GM23248 (cell line): ENCODE measurements around the gene AGO3. TPM values are rescaled to one million over a fixed set of nuclear protein-coding genes. Genes with fewer than 3 reads are reported as not detected.
"Not testable (repeated sequence)": the region's sequence is repeated elsewhere in the genome, so short reads cannot be mapped to it uniquely, and the experiment has no call there.

Source experiments
- DNase-seq: peaks from one replicate; pipeline ENCODE4 v3.0.0-alpha.2; 2015
- H2AFZ ChIP-seq: fragments of 200-600 bp; sonication (generic); 2 replicates; pipeline ENCODE4 v1.6.1; 2016; ENCODE audit warnings: antibody characterized with exemption
- H3F3A ChIP-seq: fragments of 200-600 bp; sonication (generic); 2 replicates; pipeline ENCODE4 v1.6.1; 2016; ENCODE audit warnings: mild to moderate bottlenecking, antibody characterized with exemption, mixed run types; ENCODE audit not compliant: insufficient read depth
- H3K27ac ChIP-seq: fragments of 200-600 bp; sonication (generic); 2 replicates; pipeline ENCODE4 v1.5.1; 2016; ENCODE audit warnings: mild to moderate bottlenecking
- H3K27me3 ChIP-seq: fragments of 200-600 bp; sonication (generic); replicated peaks from 2 replicates; pipeline ENCODE4 v1.6.1; 2016; ENCODE audit warnings: mild to moderate bottlenecking; ENCODE audit not compliant: insufficient read depth
- H3K36me3 ChIP-seq: fragments of 200-600 bp; sonication (generic); 2 replicates; pipeline ENCODE4 v1.6.1; 2016; ENCODE audit warnings: low read depth, mild to moderate bottlenecking
- H3K4me1 ChIP-seq: fragments of 200-600 bp; sonication (generic); 2 replicates; pipeline ENCODE4 v1.6.1; 2016; ENCODE audit warnings: mild to moderate bottlenecking; ENCODE audit not compliant: insufficient read depth
- H3K4me2 ChIP-seq: fragments of 200-600 bp; sonication (generic); one replicate; pipeline ENCODE4 v1.6.1; 2016; ENCODE audit warnings: mild to moderate bottlenecking; ENCODE audit not compliant: unreplicated experiment
- H3K4me3 ChIP-seq: fragments of 200-600 bp; sonication (generic); 2 replicates; pipeline ENCODE4 v1.5.1; 2016; ENCODE audit warnings: mild to moderate bottlenecking
- H3K79me2 ChIP-seq: fragments of 200-600 bp; sonication (generic); 2 replicates; pipeline ENCODE4 v1.6.1; 2016; ENCODE audit warnings: mild to moderate bottlenecking; ENCODE audit not compliant: insufficient read depth
- H3K9ac ChIP-seq: fragments of 200-600 bp; sonication (generic); 2 replicates; pipeline ENCODE4 v1.6.1; 2016; ENCODE audit warnings: mild to moderate bottlenecking
- H3K9me2 ChIP-seq: fragments of 200-600 bp; sonication (generic); 2 replicates; pipeline ENCODE4 v1.6.1; 2016; ENCODE audit warnings: mixed run types, mild to moderate bottlenecking, moderate library complexity; ENCODE audit not compliant: insufficient read depth
- H3K9me3 ChIP-seq: fragments of 200-600 bp; sonication (generic); one replicate; pipeline ENCODE4 v1.6.1; 2017; ENCODE audit warnings: low read depth
- H4K20me1 ChIP-seq: fragments of 200-600 bp; sonication (generic); 2 replicates; pipeline ENCODE4 v1.6.0; 2016; ENCODE audit not compliant: insufficient read depth
- EZH2 ChIP-seq: fragments of 200-600 bp; sonication (generic); IDR thresholded peaks from 2 replicates; pipeline ENCODE4 v1.6.1; 2018; ENCODE audit warnings: antibody characterized with exemption, mild to moderate bottlenecking; ENCODE audit not compliant: insufficient read depth, poor library complexity, severe bottlenecking
- EZH2phosphoT487 ChIP-seq: fragments of 200-600 bp; sonication (generic); IDR thresholded peaks from 2 replicates; pipeline ENCODE4 v1.6.1; 2018; ENCODE audit warnings: antibody characterized with exemption, moderate library complexity, mild to moderate bottlenecking, low read depth; ENCODE audit not compliant: insufficient read depth
- WGBS, 2 experiments: methylation state at CpG; one replicate each; pipeline ENCODE4 v1.1.6; 2015 to 2017; ENCODE audit warnings: low lambda C conversion rate in 2 of 2, low coverage in 1 of 2; ENCODE audit errors: missing lambda C conversion rate in 2 of 2; 5-methylcytosine and 5-hydroxymethylcytosine counted together
- in situ Hi-C: fragments of 300-500 bp; cut with MboI; formaldehyde crosslinking; loops from 2 replicates; pipeline ENCODE4 v1.15.0; 2020
- polyA plus RNA-seq: library from polyadenylated mRNA; unstranded; fragments of >200 nt; fragmentation: Nextera tagmentation; extraction: Ambion mirVana; gene quantifications from 2 replicates; pipeline ENCODE4 v1.2.1, GENCODE V29; 2016
- total RNA-seq: library from RNA; depleted of rRNA; stranded (reverse); fragments of >200 nt; shearing (Covaris generic); gene quantifications from 2 replicates; pipeline ENCODE4 v1.2.3, GENCODE V29; 2014

Gene AGO3
- total and polyA plus RNA-seq, 2 experiments from 2014 or later = 7.9 to 14.2 TPM

GRCh38 chr1:35947547-35947946 is 16.6 kb downstream of the AGO3 start:
- no peak for TF ChIP-seq EZH2phosphoT487
- TF ChIP-seq EZH2 = no peak
- Histone ChIP-seq H3K4me1 (no peaks in the 10 kb centered on the region), H3K9me2 (no peaks in the 10 kb centered on the region), H3K27ac (no peak overlapping the region), H2AFZ (no peak overlapping the region), H4K20me1 (no peaks in the 10 kb centered on the region), H3K79me2 (peaks cover 95% of the 10 kb centered on the region), H3K36me3 (no peaks in the 10 kb centered on the region), H3K9ac (no peak overlapping the region), H3K4me2 (no peak overlapping the region), H3K27me3 (no peaks in the 10 kb centered on the region), H3K4me3 (no peak overlapping the region), H3K9me3 (no peaks in the 10 kb centered on the region), H3F3A (no peaks in the 10 kb centered on the region)
- DNase-seq = no peak
- in situ Hi-C loops = no loop called here
- WGBS, 2 experiments = 98 to 100% methylated on average over 2 of the region's 2 CpGs

DNA sequence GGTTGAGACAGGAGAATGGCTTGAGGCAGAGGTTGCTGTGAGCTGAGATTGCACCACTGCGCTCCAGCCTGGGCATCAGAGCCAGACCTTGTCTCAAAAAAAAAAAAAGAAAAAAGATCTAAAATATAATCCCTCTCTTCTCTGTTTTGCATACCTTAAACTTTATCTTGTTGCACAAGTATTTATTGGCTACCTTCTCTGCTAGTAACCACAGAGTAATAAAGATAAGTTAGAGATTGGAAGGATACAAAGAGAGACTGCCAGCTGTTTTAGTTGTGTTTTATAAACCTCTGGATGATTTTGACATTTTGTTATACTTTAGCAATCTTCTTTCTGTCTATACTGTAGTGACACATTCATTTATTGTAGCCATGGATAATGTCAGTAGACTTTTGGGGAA is 27.7 kb downstream of the AGO3 start:
- 94 to 95% methylated on average over 1 of the region's 1 CpG for WGBS, 2 experiments
- Histone ChIP-seq H3K9me3 (no peaks in the 10 kb centered on the region), H2AFZ (no peak overlapping the region), H3K4me3 (no peak overlapping the region), H3K4me1 (no peaks in the 10 kb centered on the region), H3K4me2 (no peak overlapping the region), H4K20me1 (no peaks in the 10 kb centered on the region; the same call in 1 of the 2 replicates), H3F3A (no peaks in the 10 kb centered on the region), H3K79me2 (peaks cover 96% of the 10 kb centered on the region), H3K9me2 (no peaks in the 10 kb centered on the region), H3K36me3 (0 out of 2 replicates have a peak, but pooled peaks cover 5% of the 10 kb centered on the region), H3K9ac (no peak overlapping the region), H3K27me3 (no peaks in the 10 kb centered on the region), H3K27ac (no peak overlapping the region)
- in situ Hi-C loops = no loop called here
- TF ChIP-seq EZH2 (no peak), EZH2phosphoT487 (no peak)
- DNase-seq = no peak

- in situ Hi-C loops = no loop called here
These were observed 28.4 kb downstream of the AGO3 start for GRCh38 chr1:35959304-35959703.

GRCh38 chr1:35962952-35963351 is 32.0 kb downstream of the AGO3 start:
- no peak overlapping the region for H3K9ac ChIP-seq
- H3K4me3 ChIP-seq = no peak overlapping the region
- in situ Hi-C loops = no loop called here
- no peak for TF ChIP-seq EZH2phosphoT487
- no peak for TF ChIP-seq EZH2
- H3K4me2 ChIP-seq = no peak overlapping the region
- no peaks in the 10 kb centered on the region for H3K27me3 ChIP-seq
- peaks cover 6% of the 10 kb centered on the region; the same call in 1 of the 2 replicates for H4K20me1 ChIP-seq
- H3K79me2 ChIP-seq = peaks cover 75% of the 10 kb centered on the region
- 95 to 100% methylated on average over 2 of the region's 2 CpGs for WGBS, 2 experiments
- H2AFZ ChIP-seq = no peak overlapping the region
- peaks cover 6% of the 10 kb centered on the region; the same call in 1 of the 2 replicates for H3K36me3 ChIP-seq
- H3F3A ChIP-seq = no peaks in the 10 kb centered on the region
- H3K9me3 ChIP-seq = no peaks in the 10 kb centered on the region
- no peak overlapping the region for H3K27ac ChIP-seq
- no peak for DNase-seq
- no peaks in the 10 kb centered on the region for H3K9me2 ChIP-seq
- H3K4me1 ChIP-seq = no peaks in the 10 kb centered on the region

More at GRCh38 chr1:35959304-35959703, 28.4 kb downstream of the AGO3 start:
- no peak for DNase-seq
- Histone ChIP-seq H3K79me2 (peaks cover 96% of the 10 kb centered on the region), H3K9me2 (no peaks in the 10 kb centered on the region), H3K9ac (no peak overlapping the region), H3K27ac (no peak overlapping the region), H3K9me3 (no peaks in the 10 kb centered on the region), H3K4me1 (no peaks in the 10 kb centered on the region), H2AFZ (no peak overlapping the region), H3K4me3 (no peak overlapping the region), H4K20me1 (peaks cover 3% of the 10 kb centered on the region; the same call in 1 of the 2 replicates), H3F3A (no peaks in the 10 kb centered on the region), H3K27me3 (no peaks in the 10 kb centered on the region), H3K4me2 (no peak overlapping the region), H3K36me3 (0 out of 2 replicates have a peak, but pooled peaks cover 5% of the 10 kb centered on the region)
- no peak for TF ChIP-seq EZH2phosphoT487
- TF ChIP-seq EZH2 = no peak
- 97 to 98% methylated on average over 3 of the region's 3 CpGs for WGBS, 2 experiments

DNA sequence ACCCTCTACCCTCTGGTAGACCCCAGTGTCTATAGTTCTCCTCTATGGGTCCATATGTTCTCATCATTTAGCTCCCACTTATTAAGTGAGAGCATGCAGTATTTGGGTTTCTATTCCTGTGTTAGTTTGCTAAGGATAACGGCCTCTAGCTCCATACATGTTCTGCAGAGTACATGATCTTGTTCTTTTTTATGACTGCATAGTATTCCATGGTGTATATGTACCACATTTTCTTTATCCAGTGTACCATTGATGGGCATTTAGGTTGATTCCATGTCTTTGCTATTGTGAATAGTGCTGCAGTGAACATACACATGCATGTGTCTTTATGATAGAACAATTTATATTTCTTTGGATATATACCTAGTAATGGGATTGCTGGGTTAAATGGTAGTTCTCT is 33.4 kb downstream of the AGO3 start:
- DNase-seq, H3K9ac ChIP-seq, in situ Hi-C loops, H3F3A ChIP-seq, H2AFZ ChIP-seq, H3K27me3 ChIP-seq, H3K4me3 ChIP-seq, H4K20me1 ChIP-seq, H3K4me2 ChIP-seq, H3K27ac ChIP-seq, H3K9me3 ChIP-seq, H3K4me1 ChIP-seq, H3K9me2 ChIP-seq: not testable (repeated sequence)
- WGBS, 2 experiments = 97 to 100% methylated on average over 1 of the region's 1 CpG
- peaks cover 17% of the 10 kb centered on the region for H3K36me3 ChIP-seq
- peaks cover 74% of the 10 kb centered on the region for H3K79me2 ChIP-seq
